HG03103 (cell line): ENCODE results near the gene CDC73.
A peak's percentile ranks its signal among the peaks of the same experiment; 100 is the strongest.
"Not testable (repeated sequence)": the region's sequence is repeated elsewhere in the genome, so short reads cannot be mapped to it uniquely, and the experiment has no call there.

Experiments used
- ATAC-seq: cut with Tn5 transposase; IDR thresholded peaks from one replicate; pipeline ENCODE4 v1.9.1; 2021; ENCODE audit warnings: low read depth; ENCODE audit not compliant: unreplicated experiment

CDC73 gene

DNA sequence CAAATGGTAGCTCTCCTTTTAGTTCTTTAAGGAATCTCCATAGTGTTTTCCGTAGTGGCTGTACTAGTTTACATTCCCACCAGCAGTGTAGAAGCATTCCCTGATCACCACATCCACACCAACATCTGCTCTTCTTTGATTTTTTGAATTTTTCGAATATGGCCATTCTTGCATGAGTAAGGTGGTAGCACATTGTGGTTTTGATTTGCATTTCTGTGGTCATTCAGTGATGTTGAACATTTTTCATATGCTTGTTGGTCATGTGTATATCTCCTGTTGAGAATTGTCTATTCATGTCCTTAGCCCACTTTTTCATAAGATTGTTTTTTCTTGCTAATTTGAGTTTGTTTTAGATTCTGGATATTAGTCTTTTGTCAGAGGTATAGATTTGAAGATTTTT is 149.2 kb downstream of the CDC73 start:
- peak; percentile 92 for ATAC-seq

- no peak for ATAC-seq
Observed at GRCh38 chr1:193275773-193276172, 153.9 kb downstream of the CDC73 start.

GRCh38 chr1:193278968-193279367 is 157.1 kb downstream of the CDC73 start:
- no peak for ATAC-seq

DNA sequence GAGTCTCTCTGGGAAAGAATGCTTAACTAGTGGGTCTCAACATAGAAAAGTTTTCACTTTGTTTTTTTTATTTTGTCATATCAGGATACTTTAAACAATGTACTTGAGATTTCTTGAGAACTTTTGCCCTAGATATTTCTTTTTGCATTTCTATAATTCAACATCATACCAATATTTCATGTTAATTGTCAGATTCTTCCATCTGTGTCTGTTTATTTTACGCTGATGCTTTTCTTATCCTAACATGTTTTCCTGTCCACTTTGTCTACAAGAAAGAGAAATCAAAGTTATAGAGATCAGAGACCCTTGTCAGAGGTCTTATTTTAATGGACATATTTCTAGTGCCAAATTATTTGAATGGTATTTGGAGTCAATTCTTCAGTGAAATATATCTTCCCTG is 160.1 kb downstream of the CDC73 start:
- ATAC-seq: no peak

- no peak for ATAC-seq
Observed at GRCh38 chr1:193283016-193283415, 161.2 kb downstream of the CDC73 start.

GRCh38 chr1:193284219-193284618 is 162.4 kb downstream of the CDC73 start:
- ATAC-seq: no peak

DNA sequence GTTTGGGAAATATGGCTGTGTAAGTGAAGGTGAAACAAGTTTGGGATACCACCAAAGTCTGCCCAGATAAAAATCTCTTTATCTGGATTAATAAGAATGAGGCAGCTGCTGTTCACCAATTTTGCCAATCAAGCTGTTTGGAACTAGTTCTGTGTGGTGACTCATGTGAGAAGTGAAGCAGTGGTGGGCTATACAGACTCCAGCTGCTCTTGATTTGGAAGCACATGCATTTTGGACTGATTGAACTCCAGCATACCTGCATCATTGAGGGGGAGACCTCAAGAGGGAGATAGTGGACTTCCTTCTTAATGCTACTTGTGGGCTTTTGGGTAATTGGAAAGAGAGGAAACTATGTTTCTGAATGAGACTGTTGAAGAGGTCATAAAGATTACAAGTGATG is 163.8 kb downstream of the CDC73 start:
- no peak for ATAC-seq

GRCh38 chr1:193288548-193289080 is 166.8 kb downstream of the CDC73 start:
- not testable (repeated sequence) for ATAC-seq

DNA sequence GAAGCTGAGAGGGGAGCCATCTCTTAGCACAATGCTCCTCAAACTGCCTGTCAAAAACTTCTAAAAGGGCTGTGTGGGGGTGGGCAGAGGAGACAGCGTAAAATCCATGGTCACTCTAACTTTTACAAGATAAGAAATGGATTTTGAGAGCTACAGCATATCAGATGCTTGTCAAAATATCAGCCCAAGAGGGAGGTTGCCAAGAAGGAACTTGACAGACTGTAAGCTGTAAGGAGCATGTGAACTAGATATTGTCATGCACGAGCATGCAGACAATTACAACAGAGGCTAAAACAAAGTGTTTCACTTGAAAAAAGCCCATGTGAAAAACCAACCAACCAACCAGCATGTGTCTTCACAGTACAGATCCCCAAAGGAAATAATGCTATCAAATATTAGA is 171.9 kb downstream of the CDC73 start:
- no peak for ATAC-seq

GRCh38 chr1:193299038-193299437 is 177.2 kb downstream of the CDC73 start:
- peak; percentile 64 for ATAC-seq

- no peak for ATAC-seq
Observed at GRCh38 chr1:193301746-193302145, 179.9 kb downstream of the CDC73 start.

DNA sequence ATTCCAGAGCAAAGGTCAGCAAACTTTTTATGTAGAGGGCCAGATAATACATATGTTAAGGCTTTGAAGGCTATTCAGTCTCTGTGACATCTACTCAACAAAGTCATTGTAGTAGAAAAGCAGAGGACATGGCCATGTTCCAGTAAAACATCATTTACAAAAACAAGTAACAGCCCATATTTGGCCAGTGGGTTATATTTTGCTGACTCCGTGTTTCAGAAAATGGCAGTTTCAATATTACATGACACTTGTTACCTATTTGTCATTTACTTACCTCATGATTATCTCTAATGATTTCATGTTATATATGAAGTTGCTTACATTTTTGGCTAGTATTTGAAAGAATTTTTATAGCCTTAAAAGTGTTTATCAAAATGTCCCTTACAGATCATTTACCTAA is 182.0 kb downstream of the CDC73 start:
- no peak for ATAC-seq
